ENCODE measurements around the gene HNF4A. TPM values are rescaled to one million over a fixed set of nuclear protein-coding genes. Genes with fewer than 3 reads are reported as not detected.
A peak's percentile ranks its signal among the peaks of the same experiment; 100 is the strongest.

Gene HNF4A
- total and polyA plus RNA-seq, 2 of the 13 experiments (the other 11 are each of a cell fraction or from before 2014, with no cell fraction given) = 80.9 to 169 TPM

DNA sequence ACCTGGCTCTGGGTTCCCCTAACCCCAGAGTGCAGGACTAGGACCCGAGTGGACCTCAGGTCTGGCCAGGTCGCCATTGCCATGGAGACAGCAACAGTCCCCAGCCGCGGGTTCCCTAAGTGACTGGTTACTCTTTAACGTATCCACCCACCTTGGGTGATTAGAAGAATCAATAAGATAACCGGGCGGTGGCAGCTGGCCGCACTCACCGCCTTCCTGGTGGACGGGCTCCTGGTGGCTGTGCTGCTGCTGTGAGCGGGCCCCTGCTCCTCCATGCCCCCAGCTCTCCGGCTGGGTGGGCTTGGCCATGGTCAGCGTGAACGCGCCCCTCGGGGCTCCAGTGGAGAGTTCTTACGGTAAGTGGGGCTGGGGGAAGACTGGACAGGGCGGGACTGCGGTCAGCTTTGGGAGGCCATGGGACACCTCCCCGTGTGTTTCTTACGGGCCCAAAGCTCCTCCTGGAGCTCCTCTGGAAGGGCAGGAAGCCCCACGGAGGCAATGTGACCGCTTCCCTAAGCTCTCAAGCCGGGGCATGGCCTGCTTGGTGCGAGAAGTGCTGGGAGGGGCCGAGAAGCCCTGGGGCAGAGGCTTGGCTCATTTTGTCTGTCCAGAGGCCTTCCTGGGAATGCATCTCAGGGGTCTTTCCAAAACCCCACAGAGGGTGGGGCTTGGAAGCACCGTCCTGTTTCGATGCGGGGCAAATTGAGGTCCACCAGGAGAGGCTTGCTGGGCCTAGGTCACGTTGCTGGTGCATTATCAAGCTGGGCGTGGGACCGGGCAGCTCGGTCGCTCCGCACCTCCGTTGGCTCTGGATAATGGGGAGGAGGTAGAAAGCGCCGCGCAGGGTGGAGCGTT lies at the start of gene HNF4A (continued):
- no peak for TF ChIP-seq BRF2 (CRISPR knock-in tag; IDR thresholded peaks at IDR 0.05)
- 0 out of 2 replicates have a peak, but pooled peaks have one; percentile 20 for TF ChIP-seq ZNF564 (CRISPR knock-in tag; IDR thresholded peaks at IDR 0.05)
- no peak for TF ChIP-seq ZBTB20 (CRISPR knock-in tag; IDR thresholded peaks at IDR 0.05; ENCODE audit: borderline replicate concordance, low read depth)
- no peak; the same call in 1 of the 2 replicates for TF ChIP-seq MIER3 (CRISPR knock-in tag; IDR thresholded peaks at IDR 0.05; ENCODE audit: borderline replicate concordance)
- peak; percentile 68; the same call in 1 of the 2 replicates for TF ChIP-seq ZNF737 (CRISPR knock-in tag; IDR thresholded peaks at IDR 0.05; ENCODE audit: borderline replicate concordance)
- peak; percentile 89 for TF ChIP-seq KDM2A (CRISPR knock-in tag; IDR thresholded peaks at IDR 0.05; ENCODE audit: borderline replicate concordance, low read depth)
- no peak; the same call in 1 of the 2 replicates for TF ChIP-seq CEBPG (CRISPR knock-in tag; IDR thresholded peaks at IDR 0.05)
- TF ChIP-seq DPF2 (CRISPR knock-in tag; IDR thresholded peaks at IDR 0.05; ENCODE audit: borderline replicate concordance, low read depth) = peak; percentile 70; the same call in 1 of the 2 replicates
- TF ChIP-seq, protein P1, sequence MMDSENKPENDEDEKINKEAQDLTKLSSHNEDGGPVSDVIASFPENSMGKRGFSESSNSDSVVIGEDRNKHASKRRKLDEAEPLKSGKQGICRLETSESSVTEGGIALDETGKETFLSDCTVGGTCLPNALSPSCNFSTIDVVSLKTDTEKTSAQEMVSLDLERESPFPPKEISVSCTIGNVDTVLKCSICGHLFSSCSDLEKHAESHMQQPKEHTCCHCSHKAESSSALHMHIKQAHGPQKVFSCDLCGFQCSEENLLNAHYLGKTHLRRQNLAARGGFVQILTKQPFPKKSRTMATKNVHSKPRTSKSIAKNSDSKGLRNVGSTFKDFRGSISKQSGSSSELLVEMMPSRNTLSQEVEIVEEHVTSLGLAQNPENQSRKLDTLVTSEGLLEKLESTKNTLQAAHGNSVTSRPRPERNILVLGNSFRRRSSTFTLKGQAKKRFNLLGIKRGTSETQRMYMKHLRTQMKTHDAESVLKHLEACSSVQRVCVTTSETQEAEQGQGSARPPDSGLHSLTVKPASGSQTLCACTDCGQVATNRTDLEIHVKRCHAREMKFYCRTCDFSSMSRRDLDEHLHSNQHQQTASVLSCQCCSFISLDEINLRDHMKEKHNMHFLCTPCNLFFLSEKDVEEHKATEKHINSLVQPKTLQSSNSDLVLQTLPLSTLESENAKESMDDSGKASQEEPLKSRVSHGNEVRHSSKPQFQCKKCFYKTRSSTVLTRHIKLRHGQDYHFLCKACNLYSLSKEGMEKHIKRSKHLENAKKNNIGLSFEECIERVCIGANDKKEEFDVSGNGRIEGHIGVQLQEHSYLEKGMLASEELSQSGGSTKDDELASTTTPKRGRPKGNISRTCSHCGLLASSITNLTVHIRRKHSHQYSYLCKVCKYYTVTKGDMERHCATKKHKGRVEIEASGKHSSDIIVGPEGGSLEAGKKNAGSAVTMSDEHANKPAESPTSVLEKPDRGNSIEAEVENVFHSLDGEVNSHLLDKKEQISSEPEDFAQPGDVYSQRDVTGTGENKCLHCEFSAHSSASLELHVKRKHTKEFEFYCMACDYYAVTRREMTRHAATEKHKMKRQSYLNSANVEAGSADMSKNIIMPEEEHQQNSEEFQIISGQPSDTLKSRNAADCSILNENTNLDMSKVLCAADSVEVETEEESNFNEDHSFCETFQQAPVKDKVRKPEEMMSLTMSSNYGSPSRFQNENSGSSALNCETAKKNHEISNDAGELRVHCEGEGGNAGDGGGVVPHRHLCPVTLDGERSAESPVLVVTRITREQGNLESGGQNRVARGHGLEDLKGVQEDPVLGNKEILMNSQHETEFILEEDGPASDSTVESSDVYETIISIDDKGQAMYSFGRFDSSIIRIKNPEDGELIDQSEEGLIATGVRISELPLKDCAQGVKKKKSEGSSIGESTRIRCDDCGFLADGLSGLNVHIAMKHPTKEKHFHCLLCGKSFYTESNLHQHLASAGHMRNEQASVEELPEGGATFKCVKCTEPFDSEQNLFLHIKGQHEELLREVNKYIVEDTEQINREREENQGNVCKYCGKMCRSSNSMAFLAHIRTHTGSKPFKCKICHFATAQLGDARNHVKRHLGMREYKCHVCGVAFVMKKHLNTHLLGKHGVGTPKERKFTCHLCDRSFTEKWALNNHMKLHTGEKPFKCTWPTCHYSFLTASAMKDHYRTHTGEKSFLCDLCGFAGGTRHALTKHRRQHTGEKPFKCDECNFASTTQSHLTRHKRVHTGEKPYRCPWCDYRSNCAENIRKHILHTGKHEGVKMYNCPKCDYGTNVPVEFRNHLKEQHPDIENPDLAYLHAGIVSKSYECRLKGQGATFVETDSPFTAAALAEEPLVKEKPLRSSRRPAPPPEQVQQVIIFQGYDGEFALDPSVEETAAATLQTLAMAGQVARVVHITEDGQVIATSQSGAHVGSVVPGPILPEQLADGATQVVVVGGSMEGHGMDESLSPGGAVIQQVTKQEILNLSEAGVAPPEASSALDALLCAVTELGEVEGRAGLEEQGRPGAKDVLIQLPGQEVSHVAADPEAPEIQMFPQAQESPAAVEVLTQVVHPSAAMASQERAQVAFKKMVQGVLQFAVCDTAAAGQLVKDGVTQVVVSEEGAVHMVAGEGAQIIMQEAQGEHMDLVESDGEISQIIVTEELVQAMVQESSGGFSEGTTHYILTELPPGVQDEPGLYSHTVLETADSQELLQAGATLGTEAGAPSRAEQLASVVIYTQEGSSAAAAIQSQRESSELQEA (CRISPR knock-in tag; IDR thresholded peaks at IDR 0.05; ENCODE audit: not compliant biosample characterization) = peak; percentile 98
- TF ChIP-seq KAT8 (CRISPR knock-in tag; IDR thresholded peaks at IDR 0.05) = no peak; the same call in 1 of the 2 replicates
- TF ChIP-seq TOE1 (CRISPR knock-in tag; IDR thresholded peaks at IDR 0.05) = no peak; the same call in 1 of the 2 replicates
- TF ChIP-seq ZNF460 (CRISPR knock-in tag; IDR thresholded peaks at IDR 0.05; ENCODE audit: borderline replicate concordance) = peak; percentile 18; the same call in 1 of the 2 replicates
- TF ChIP-seq EP300 (IDR thresholded peaks at IDR 0.05; ENCODE audit: low read depth in 2 of 2, low read length in 2 of 2) = peak in 1 of 2 experiments; percentile 50; a peak in 1 of 4 replicates
- no peak for TF ChIP-seq EP300 (CRISPR knock-in tag; IDR thresholded peaks at IDR 0.05; ENCODE audit: borderline replicate concordance)
- peak; percentile 94 for TF ChIP-seq YEATS4 (CRISPR knock-in tag; IDR thresholded peaks at IDR 0.05; ENCODE audit: borderline replicate concordance)
- TF ChIP-seq PCBP1 (IDR thresholded peaks at IDR 0.05; ENCODE audit: borderline replicate concordance, low read depth, low read length) = 0 out of 2 replicates have a peak, but pooled peaks have one; percentile 72
- peak; percentile 25; the same call in 1 of the 2 replicates for TF ChIP-seq TFE3 (CRISPR knock-in tag; IDR thresholded peaks at IDR 0.05)
